ENCODE measurements around the gene PIP4K2C.
"Not testable (repeated sequence)": the region's sequence is repeated elsewhere in the genome, so short reads cannot be mapped to it uniquely, and the experiment has no call there.

DNA sequence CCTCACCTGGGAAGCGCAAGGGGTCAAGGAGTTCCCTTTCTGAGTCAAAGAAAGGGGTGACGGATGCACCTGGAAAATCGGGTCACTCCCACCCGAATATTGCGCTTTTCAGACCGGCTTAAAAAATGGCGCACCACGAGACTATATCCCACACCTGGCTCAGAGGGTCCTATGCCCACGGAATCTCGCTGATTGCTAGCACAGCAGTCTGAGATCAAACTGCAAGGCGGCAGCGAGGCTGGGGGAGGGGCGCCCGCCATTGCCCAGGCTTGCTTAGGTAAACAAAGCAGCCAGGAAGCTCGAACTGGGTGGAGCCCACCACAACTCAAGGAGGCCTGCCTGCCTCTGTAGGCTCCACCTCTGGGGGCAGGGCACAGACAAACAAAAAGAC lies 55.7 kb downstream of the PIP4K2C start:
- TF ChIP-seq TARDBP (IDR thresholded peaks at IDR 0.05); SP1 (IDR thresholded peaks at IDR 0.05); FOXM1 (IDR thresholded peaks at IDR 0.05; ENCODE audit: borderline replicate concordance); HDGF (IDR thresholded peaks at IDR 0.05; ENCODE audit: borderline replicate concordance); FOXA1 (IDR thresholded peaks at IDR 0.05); NFRKB (IDR thresholded peaks at IDR 0.05): not testable (repeated sequence)

All from HEK293T (cell line).